Forelimb muscle (tissue), 1 donor: ENCODE measurements around the gene KRTAP4-4. TPM values are rescaled to one million over a fixed set of nuclear protein-coding genes. Genes with fewer than 3 reads are reported as not detected.
"Not testable (repeated sequence)": the region's sequence is repeated elsewhere in the genome, so short reads cannot be mapped to it uniquely, and the experiment has no call there.

ENCODE experiments used
- DNase-seq: peaks from one replicate; pipeline ENCODE4 v3.0.0-alpha.2; 2013; ENCODE audit warnings: low read depth
- polyA plus RNA-seq: library from polyadenylated mRNA; unstranded; fragments of 120-200 nt; gene quantifications from one replicate; pipeline ENCODE4 v1.2.1, GENCODE V29; 2013; ENCODE audit not compliant: insufficient read length

The KRTAP4-4 gene
- polyA plus RNA-seq, 1 donor, result not detected

GRCh38 chr17:41148971-41149651 is 11.4 kb downstream of the KRTAP4-4 start:
- not testable (repeated sequence) for DNase-seq

GRCh38 chr17:41147531-41148204 is 12.9 kb downstream of the KRTAP4-4 start:
- no peak for DNase-seq

- DNase-seq, result no peak
Observed at GRCh38 chr17:41145261-41145660, 15.3 kb downstream of the KRTAP4-4 start.

GRCh38 chr17:41144846-41145245 is 15.7 kb downstream of the KRTAP4-4 start:
- DNase-seq, result no peak

GRCh38 chr17:41141361-41141760 is 19.2 kb downstream of the KRTAP4-4 start:
- no peak for DNase-seq

GRCh38 chr17:41140360-41141131 is 20.0 kb downstream of the KRTAP4-4 start, which contains the start of gene KRTAP4-6:
TSS of gene KRTAP4-6 (minus strand) at chr17:41140544. CDS start at chr17:41140487, 57 bp downstream.
- DNase-seq, result no peak

- not testable (repeated sequence) for DNase-seq
Observed at GRCh38 chr17:41139865-41140264, 20.7 kb downstream of the KRTAP4-4 start.

GRCh38 chr17:41133880-41134735 is 26.4 kb downstream of the KRTAP4-4 start:
- DNase-seq, result no peak

GRCh38 chr17:41131979-41132378 is 28.6 kb downstream of the KRTAP4-4 start:
- DNase-seq, result no peak

- no peak for DNase-seq
Observed at GRCh38 chr17:41127371-41127770, 33.2 kb downstream of the KRTAP4-4 start.

GRCh38 chr17:41126412-41126811 is 34.1 kb downstream of the KRTAP4-4 start:
- no peak for DNase-seq

GRCh38 chr17:41125064-41125463 is 35.5 kb downstream of the KRTAP4-4 start:
- no peak for DNase-seq

- not testable (repeated sequence) for DNase-seq
Observed at GRCh38 chr17:41123991-41124371, 36.6 kb downstream of the KRTAP4-4 start, which contains the start of gene KRTAP4-12. TSS of gene KRTAP4-12 (minus strand) at chr17:41124182. CDS start at chr17:41124122, 60 bp downstream.

GRCh38 chr17:41123292-41123990 is 37.1 kb downstream of the KRTAP4-4 start:
- DNase-seq, result not testable (repeated sequence)

- DNase-seq, result no peak
Observed at GRCh38 chr17:41121742-41122141, 38.8 kb downstream of the KRTAP4-4 start.

GRCh38 chr17:41119696-41120690 is 40.6 kb downstream of the KRTAP4-4 start:
- DNase-seq, result not testable (repeated sequence)

GRCh38 chr17:41118721-41119120 is 41.8 kb downstream of the KRTAP4-4 start:
- no peak for DNase-seq

GRCh38 chr17:41117846-41118386 is 42.6 kb downstream of the KRTAP4-4 start, which contains the start of gene KRTAP4-11:
TSS of gene KRTAP4-11 (minus strand) at chr17:41118373. CDS start at chr17:41118315, 58 bp downstream.
- not testable (repeated sequence) for DNase-seq

GRCh38 chr17:41116297-41116696 is 44.3 kb downstream of the KRTAP4-4 start:
- DNase-seq, result no peak
